ENCODE results near the gene LTBP3.

The LTBP3 gene

GRCh38 chr11:65586247-65586630 lies 28.1 kb upstream of the LTBP3 start:
- no peak overlapping the region for H2AFZ ChIP-seq
- no peaks in the 10 kb centered on the region for H3K9me3 ChIP-seq (ENCODE audit: control insufficient read depth, low read length)
- TF ChIP-seq CTCF (IDR thresholded peaks at IDR 0.05) = no peak
- H3K79me2 ChIP-seq = no peaks in the 10 kb centered on the region
- no peaks in the 10 kb centered on the region for H3K36me3 ChIP-seq (ENCODE audit: control insufficient read depth, insufficient read depth, low read length)
- no peaks in the 10 kb centered on the region for H3K27me3 ChIP-seq (ENCODE audit: control insufficient read depth, insufficient read depth, low read length)
- H3K4me2 ChIP-seq (ENCODE audit: low read length) = no peak overlapping the region
- no peaks in the 10 kb centered on the region for H3K4me1 ChIP-seq
- no peak overlapping the region for H3K4me3 ChIP-seq (ENCODE audit: low read depth, low read length)
- H3K9ac ChIP-seq = no peak overlapping the region
- no peak overlapping the region for H3K27ac ChIP-seq

GRCh38 chr11:65585396-65586246 lies 27.5 kb upstream of the LTBP3 start:
- H3K4me2 ChIP-seq (ENCODE audit: low read length) = no peak overlapping the region
- no peak overlapping the region for H3K9ac ChIP-seq
- no peak overlapping the region for H2AFZ ChIP-seq
- H3K36me3 ChIP-seq (ENCODE audit: control insufficient read depth, insufficient read depth, low read length) = no peaks in the 10 kb centered on the region
- no peaks in the 10 kb centered on the region for H3K79me2 ChIP-seq
- no peaks in the 10 kb centered on the region for H3K4me1 ChIP-seq
- H3K9me3 ChIP-seq (ENCODE audit: control insufficient read depth, low read length) = no peaks in the 10 kb centered on the region
- H3K27me3 ChIP-seq (ENCODE audit: control insufficient read depth, insufficient read depth, low read length) = no peaks in the 10 kb centered on the region
- TF ChIP-seq CTCF (IDR thresholded peaks at IDR 0.05) = no peak
- no peak overlapping the region for H3K27ac ChIP-seq
- H3K4me3 ChIP-seq (ENCODE audit: low read depth, low read length) = no peak overlapping the region

- Histone ChIP-seq H3K79me2 (no peaks in the 10 kb centered on the region), H3K4me1 (no peaks in the 10 kb centered on the region), H3K9me3 (ENCODE audit: control insufficient read depth, low read length) (no peaks in the 10 kb centered on the region), H3K4me2 (ENCODE audit: low read length) (no peak overlapping the region), H3K27me3 (ENCODE audit: control insufficient read depth, insufficient read depth, low read length) (no peaks in the 10 kb centered on the region), H3K4me3 (ENCODE audit: low read depth, low read length) (no peak overlapping the region), H3K27ac (no peak overlapping the region), H2AFZ (no peak overlapping the region), H3K9ac (no peak overlapping the region), H3K36me3 (ENCODE audit: control insufficient read depth, insufficient read depth, low read length) (no peaks in the 10 kb centered on the region)
- TF ChIP-seq CTCF (IDR thresholded peaks at IDR 0.05) = no peak
Observed at GRCh38 chr11:65584723-65585171, 26.6 kb upstream of the LTBP3 start.

GRCh38 chr11:65584106-65584505 lies 25.9 kb upstream of the LTBP3 start:
- Histone ChIP-seq H3K9ac (no peak overlapping the region), H2AFZ (no peak overlapping the region), H3K27me3 (ENCODE audit: control insufficient read depth, insufficient read depth, low read length) (no peaks in the 10 kb centered on the region), H3K4me3 (ENCODE audit: low read depth, low read length) (no peak overlapping the region), H3K27ac (no peak overlapping the region), H3K4me1 (no peaks in the 10 kb centered on the region), H3K36me3 (ENCODE audit: control insufficient read depth, insufficient read depth, low read length) (no peaks in the 10 kb centered on the region), H3K79me2 (no peaks in the 10 kb centered on the region), H3K9me3 (ENCODE audit: control insufficient read depth, low read length) (no peaks in the 10 kb centered on the region), H3K4me2 (ENCODE audit: low read length) (no peak overlapping the region)
- TF ChIP-seq CTCF (IDR thresholded peaks at IDR 0.05) = no peak

GRCh38 chr11:65583589-65583988 lies 25.4 kb upstream of the LTBP3 start:
- no peaks in the 10 kb centered on the region for H3K79me2 ChIP-seq
- H3K4me1 ChIP-seq = no peaks in the 10 kb centered on the region
- H3K9ac ChIP-seq = no peak overlapping the region
- no peaks in the 10 kb centered on the region for H3K36me3 ChIP-seq (ENCODE audit: control insufficient read depth, insufficient read depth, low read length)
- H3K4me3 ChIP-seq (ENCODE audit: low read depth, low read length) = no peak overlapping the region
- H3K27me3 ChIP-seq (ENCODE audit: control insufficient read depth, insufficient read depth, low read length) = no peaks in the 10 kb centered on the region
- TF ChIP-seq CTCF (IDR thresholded peaks at IDR 0.05) = no peak
- H3K9me3 ChIP-seq (ENCODE audit: control insufficient read depth, low read length) = no peaks in the 10 kb centered on the region
- no peak overlapping the region for H3K27ac ChIP-seq
- H3K4me2 ChIP-seq (ENCODE audit: low read length) = no peak overlapping the region
- H2AFZ ChIP-seq = no peak overlapping the region

Data from parathyroid adenoma (tissue), 2 donors.